Lung (tissue), 12 donors: ENCODE data around the gene CASK. TPM values are rescaled to one million over a fixed set of nuclear protein-coding genes. Genes with fewer than 3 reads are reported as not detected.
A peak's percentile ranks its signal among the peaks of the same experiment; 100 is the strongest.

Source experiments
- ATAC-seq: fragments of 200-7000 bp; cut with Tn5 transposase; one replicate; pipeline ENCODE4 v1.9.1; 2020; ENCODE audit warnings: moderate number of reproducible peaks; ENCODE audit not compliant: insufficient read depth, low FRiP score
- DNase-seq, 3 donors: peaks; one replicate each; pipeline ENCODE4 v3.0.0-alpha.2; 2013 to 2017
- H3K27ac ChIP-seq, 2 donors: one replicate each; pipeline ENCODE4 v1.5.1; 2013; ENCODE audit warnings: mild to moderate bottlenecking in 2 of 2, moderate library complexity in 2 of 2, control low read depth in 1 of 2, inconsistent platforms in 1 of 2, low read depth in 1 of 2, low read length in 1 of 2
- H3K27me3 ChIP-seq, 3 donors: one replicate each; pipeline ENCODE4 v1.5.1; 2013; ENCODE audit warnings: low read length in 2 of 3; ENCODE audit not compliant: control insufficient read depth in 3 of 3, insufficient read depth in 3 of 3
- H3K36me3 ChIP-seq, 4 donors: one replicate each; pipeline ENCODE4 v1.5.1; 2013; ENCODE audit warnings: low read length in 4 of 4, mild to moderate bottlenecking in 1 of 4, moderate library complexity in 1 of 4; ENCODE audit not compliant: control insufficient read depth in 4 of 4, insufficient read depth in 4 of 4
- H3K4me1 ChIP-seq, 5 donors: one replicate each; pipeline ENCODE4 v1.5.1; 2013; ENCODE audit warnings: low read length in 5 of 5, mild to moderate bottlenecking in 2 of 5, moderate library complexity in 1 of 5; ENCODE audit not compliant: control insufficient read depth in 5 of 5, insufficient read depth in 5 of 5
- H3K4me3 ChIP-seq: one replicate; pipeline ENCODE4 v1.5.1; 2013; ENCODE audit warnings: mild to moderate bottlenecking, control low read depth, moderate library complexity
- H3K9ac ChIP-seq, 2 donors: one replicate each; pipeline ENCODE4 v1.5.1; 2013; ENCODE audit warnings: low read length in 2 of 2, control low read depth in 1 of 2; ENCODE audit not compliant: insufficient read depth in 1 of 2
- H3K9me3 ChIP-seq, 4 donors: one replicate each; pipeline ENCODE4 v1.5.1; 2013; ENCODE audit warnings: low read length in 3 of 4, mild to moderate bottlenecking in 1 of 4, moderate library complexity in 1 of 4; ENCODE audit not compliant: control insufficient read depth in 4 of 4, insufficient read depth in 3 of 4
- WGBS, 2 donors: extraction: QIAGEN DNeasy Blood & Tissue Kit; methylation state at CpG; one replicate each; pipeline ENCODE4 v1.1.7; 2013; 5-methylcytosine and 5-hydroxymethylcytosine counted together
- polyA plus RNA-seq, 2 donors: library from polyadenylated mRNA; stranded (reverse); fragments of 200-250 nt; gene quantifications; one replicate each; pipeline ENCODE4 v1.2.1, GENCODE V29; 2013
- total RNA-seq, 2 donors: library from RNA; depleted of rRNA in 1 of 2; stranded (reverse); fragments of >200 nt in 1 of 2; gene quantifications; one replicate each; pipeline ENCODE4 v1.2.1, GENCODE V29; 2014 to 2021
- TF ChIP-seq, protein P1 (sequence below): IDR thresholded peaks from 2 replicates; pipeline ENCODE4 v1.5.1; 2012; ENCODE audit warnings: mild to moderate bottlenecking; ENCODE audit errors: control extremely low read depth, extremely low read depth
- donor health status: control.
- donor health status: control.
- donor health status: Bipolar disorder and iron deficiency.
- donor health status: healthy.
- donor health status: DM: yes; HTN: yes; CAD: no.

Gene CASK
- total and polyA plus RNA-seq, 4 donors = 8.2 to 68.1 (median 30.6) TPM

DNA sequence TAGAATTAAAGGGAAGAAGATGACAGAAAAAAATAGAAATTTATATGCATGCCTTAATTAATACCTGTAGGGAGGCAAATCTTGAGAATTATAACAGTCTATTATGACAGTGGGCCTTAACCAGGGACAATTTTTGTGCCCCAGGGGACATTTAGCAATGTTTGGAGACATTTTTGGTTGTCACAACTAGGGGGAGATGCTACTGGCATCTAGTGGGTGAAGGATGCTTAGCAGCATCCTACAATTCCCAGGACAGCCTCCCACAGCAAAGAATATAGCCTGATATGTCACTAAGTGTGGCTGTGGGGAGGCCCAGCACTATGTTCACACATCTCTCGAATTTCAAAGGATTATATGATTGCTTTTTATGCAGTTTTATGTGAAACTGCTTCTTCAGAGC, 188.8 kb downstream of the CASK start:
- peaks cover 0 to 38% (median 10%) of the 10 kb centered on the region in 3 donors for H3K27me3 ChIP-seq
- TF ChIP-seq, protein P1, sequence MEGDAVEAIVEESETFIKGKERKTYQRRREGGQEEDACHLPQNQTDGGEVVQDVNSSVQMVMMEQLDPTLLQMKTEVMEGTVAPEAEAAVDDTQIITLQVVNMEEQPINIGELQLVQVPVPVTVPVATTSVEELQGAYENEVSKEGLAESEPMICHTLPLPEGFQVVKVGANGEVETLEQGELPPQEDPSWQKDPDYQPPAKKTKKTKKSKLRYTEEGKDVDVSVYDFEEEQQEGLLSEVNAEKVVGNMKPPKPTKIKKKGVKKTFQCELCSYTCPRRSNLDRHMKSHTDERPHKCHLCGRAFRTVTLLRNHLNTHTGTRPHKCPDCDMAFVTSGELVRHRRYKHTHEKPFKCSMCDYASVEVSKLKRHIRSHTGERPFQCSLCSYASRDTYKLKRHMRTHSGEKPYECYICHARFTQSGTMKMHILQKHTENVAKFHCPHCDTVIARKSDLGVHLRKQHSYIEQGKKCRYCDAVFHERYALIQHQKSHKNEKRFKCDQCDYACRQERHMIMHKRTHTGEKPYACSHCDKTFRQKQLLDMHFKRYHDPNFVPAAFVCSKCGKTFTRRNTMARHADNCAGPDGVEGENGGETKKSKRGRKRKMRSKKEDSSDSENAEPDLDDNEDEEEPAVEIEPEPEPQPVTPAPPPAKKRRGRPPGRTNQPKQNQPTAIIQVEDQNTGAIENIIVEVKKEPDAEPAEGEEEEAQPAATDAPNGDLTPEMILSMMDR = no peak
- DNase-seq (peak in 1 of 3 donors; percentile 19), ATAC-seq (no peak)
- no peak overlapping the region for H3K4me3 ChIP-seq
- peaks cover 0 to 2% (median 0%) of the 10 kb centered on the region in 4 donors for H3K9me3 ChIP-seq
- H3K4me1 ChIP-seq = peaks cover 0 to 2% (median 0%) of the 10 kb centered on the region in 5 donors
- H3K9ac ChIP-seq = no peak overlapping the region
- no peak overlapping the region for H3K27ac ChIP-seq
- H3K36me3 ChIP-seq = no peaks in the 10 kb centered on the region
- 16 to 43% methylated on average over 1 of the region's 1 CpG for WGBS, 2 donors

DNA sequence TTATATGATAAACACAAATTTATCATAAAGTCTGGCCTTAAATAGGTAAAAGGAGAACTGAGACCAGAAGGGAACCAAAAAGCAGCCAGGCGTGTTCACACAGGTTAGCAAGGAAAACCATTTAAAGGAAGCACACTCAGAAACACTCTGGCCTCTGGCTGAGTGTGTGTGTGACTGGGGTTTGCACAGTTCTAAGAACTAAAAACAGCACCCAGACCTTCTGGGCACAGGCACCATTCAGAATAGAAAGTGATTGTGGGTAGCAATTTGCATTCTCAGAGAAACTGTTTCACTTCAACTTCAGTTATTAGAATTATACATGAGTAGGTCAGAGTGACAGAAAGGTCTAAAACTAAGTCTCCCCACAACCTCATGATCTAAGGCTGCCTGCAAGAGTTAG, 189.4 kb downstream of the CASK start:
- peaks cover 0 to 2% (median 0%) of the 10 kb centered on the region in 4 donors for H3K9me3 ChIP-seq
- TF ChIP-seq, protein P1 = no peak
- no peaks in the 10 kb centered on the region for H3K36me3 ChIP-seq
- H3K27me3 ChIP-seq = peaks cover 0 to 38% (median 10%) of the 10 kb centered on the region in 3 donors
- 47 to 55% methylated on average over 1 of the region's 1 CpG for WGBS, 2 donors
- ATAC-seq = no peak
- H3K9ac ChIP-seq = no peak overlapping the region
- DNase-seq = no peak
- H3K4me1 ChIP-seq = peaks cover 0 to 2% (median 0%) of the 10 kb centered on the region in 5 donors
- H3K4me3 ChIP-seq = no peak overlapping the region
- no peak overlapping the region for H3K27ac ChIP-seq

DNA sequence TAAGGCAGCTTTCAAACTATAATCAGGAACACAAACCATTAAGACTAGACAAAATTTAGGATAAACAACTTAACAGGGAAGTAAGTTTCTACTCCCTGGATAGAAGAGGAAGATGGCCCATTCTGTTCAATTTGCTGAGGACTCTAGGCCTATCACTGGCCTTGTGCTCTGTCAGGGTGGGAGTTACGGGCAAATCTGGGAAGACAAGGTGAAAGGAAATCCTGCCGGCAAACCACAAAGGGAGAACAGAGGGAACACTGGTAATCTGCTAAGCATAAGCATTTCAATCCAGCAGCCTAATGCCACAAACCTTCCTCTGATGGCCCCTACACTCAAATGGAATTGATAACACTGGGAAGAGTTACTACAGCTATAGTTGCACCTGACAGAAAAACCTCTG, 191.1 kb downstream of the CASK start:
- no peak overlapping the region for H3K27ac ChIP-seq
- no peaks in the 10 kb centered on the region for H3K36me3 ChIP-seq
- peaks cover 0 to 32% (median 12%) of the 10 kb centered on the region in 3 donors for H3K27me3 ChIP-seq
- peaks cover 0 to 2% (median 0%) of the 10 kb centered on the region in 4 donors for H3K9me3 ChIP-seq
- no peak overlapping the region for H3K4me3 ChIP-seq
- ATAC-seq (no peak), DNase-seq (no peak)
- peaks cover 0 to 2% (median 0%) of the 10 kb centered on the region in 5 donors for H3K4me1 ChIP-seq
- no peak overlapping the region for H3K9ac ChIP-seq
- TF ChIP-seq, protein P1 = no peak
- WGBS, 2 donors = 74 to 76% methylated on average over 2 of the region's 2 CpGs

DNA sequence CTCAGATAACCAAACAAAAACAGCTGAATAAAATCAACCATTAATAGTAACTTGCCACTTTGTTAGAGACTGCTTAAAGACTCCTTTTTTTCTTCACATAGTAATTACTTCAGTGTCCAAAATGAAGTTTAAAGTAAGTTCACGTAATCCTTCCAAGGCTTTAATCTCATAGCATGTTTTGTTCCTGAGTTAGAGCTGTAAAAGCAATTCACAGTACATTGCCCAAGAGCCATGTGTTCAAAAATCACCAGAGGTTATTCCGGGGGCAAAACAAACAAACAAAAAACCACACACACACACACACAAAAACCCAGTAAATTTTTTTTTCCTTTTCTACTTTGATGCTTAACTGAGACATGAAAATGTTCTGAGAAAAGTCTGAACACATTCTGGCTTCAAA, 193.3 kb downstream of the CASK start:
- ATAC-seq (no peak), DNase-seq (peak in 2 of 3 donors; percentile 51 to 61)
- no peak overlapping the region for H3K4me3 ChIP-seq
- H3K4me1 ChIP-seq = peaks cover 0 to 2% (median 0%) of the 10 kb centered on the region in 5 donors
- no peak overlapping the region for H3K27ac ChIP-seq
- H3K9ac ChIP-seq = no peak overlapping the region
- TF ChIP-seq, protein P1 = no peak
- no peaks in the 10 kb centered on the region for H3K36me3 ChIP-seq
- 73 to 89% methylated on average over 2 of the region's 2 CpGs for WGBS, 2 donors
- peaks cover 0 to 19% (median 18%) of the 10 kb centered on the region in 3 donors for H3K27me3 ChIP-seq
- no peaks in the 10 kb centered on the region for H3K9me3 ChIP-seq
